ENCODE results near the gene PDCD11.

Gene PDCD11

DNA sequence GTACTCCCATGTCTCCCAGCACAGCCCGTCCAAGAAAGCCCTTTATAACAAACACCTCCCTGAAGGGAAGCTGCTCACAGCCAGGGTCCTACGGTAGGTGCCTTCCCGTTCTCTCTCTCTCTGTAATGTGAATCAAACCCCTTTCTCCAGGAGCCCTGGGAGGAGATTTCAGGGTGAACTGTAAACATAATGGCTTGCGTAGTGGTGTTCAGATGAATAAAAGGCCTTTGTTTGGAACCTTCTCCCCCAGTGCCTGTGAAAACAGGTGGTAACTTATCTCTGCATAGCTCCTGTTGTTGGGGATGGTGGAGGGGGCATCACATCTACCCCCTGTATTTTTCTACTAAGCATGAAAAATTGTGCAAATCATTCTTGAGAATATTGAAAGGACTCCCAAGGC lies 43.4 kb downstream of the PDCD11 start:
- no peak for FAIRE-seq

DNA sequence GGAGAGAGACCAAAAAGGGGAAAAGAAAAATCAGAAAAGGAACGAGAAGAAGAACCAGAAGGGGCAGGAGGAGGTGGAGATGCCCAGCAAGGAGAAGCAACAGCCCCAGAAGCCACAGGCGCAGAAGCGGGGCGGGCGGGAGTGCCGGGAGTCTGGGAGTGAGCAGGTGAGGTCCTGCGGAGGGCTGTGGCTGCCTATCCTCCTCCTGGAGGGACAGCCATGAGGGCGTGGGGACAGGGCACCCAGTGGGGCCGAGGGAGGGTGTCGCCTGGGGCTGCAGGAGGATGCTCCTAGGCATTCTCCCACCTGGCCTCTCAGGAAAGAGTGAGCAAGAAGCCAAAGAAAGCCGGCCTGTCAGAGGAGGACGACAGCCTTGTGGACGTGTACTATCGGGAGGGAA lies 44.0 kb downstream of the PDCD11 start:
- DNase-seq (ENCODE audit: insufficient read length, low spot score) (no peak), FAIRE-seq (no peak)
- TF ChIP-seq, protein P1, sequence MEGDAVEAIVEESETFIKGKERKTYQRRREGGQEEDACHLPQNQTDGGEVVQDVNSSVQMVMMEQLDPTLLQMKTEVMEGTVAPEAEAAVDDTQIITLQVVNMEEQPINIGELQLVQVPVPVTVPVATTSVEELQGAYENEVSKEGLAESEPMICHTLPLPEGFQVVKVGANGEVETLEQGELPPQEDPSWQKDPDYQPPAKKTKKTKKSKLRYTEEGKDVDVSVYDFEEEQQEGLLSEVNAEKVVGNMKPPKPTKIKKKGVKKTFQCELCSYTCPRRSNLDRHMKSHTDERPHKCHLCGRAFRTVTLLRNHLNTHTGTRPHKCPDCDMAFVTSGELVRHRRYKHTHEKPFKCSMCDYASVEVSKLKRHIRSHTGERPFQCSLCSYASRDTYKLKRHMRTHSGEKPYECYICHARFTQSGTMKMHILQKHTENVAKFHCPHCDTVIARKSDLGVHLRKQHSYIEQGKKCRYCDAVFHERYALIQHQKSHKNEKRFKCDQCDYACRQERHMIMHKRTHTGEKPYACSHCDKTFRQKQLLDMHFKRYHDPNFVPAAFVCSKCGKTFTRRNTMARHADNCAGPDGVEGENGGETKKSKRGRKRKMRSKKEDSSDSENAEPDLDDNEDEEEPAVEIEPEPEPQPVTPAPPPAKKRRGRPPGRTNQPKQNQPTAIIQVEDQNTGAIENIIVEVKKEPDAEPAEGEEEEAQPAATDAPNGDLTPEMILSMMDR (IDR thresholded peaks at IDR 0.05; ENCODE audit: insufficient read depth, missing control alignments): no peak

More for the DNA sequence above, 43.4 kb downstream of the PDCD11 start:
- TF ChIP-seq, protein P1 (IDR thresholded peaks at IDR 0.05; ENCODE audit: insufficient read depth, missing control alignments): no peak
- no peak for DNase-seq (ENCODE audit: insufficient read length, low spot score)

DNA sequence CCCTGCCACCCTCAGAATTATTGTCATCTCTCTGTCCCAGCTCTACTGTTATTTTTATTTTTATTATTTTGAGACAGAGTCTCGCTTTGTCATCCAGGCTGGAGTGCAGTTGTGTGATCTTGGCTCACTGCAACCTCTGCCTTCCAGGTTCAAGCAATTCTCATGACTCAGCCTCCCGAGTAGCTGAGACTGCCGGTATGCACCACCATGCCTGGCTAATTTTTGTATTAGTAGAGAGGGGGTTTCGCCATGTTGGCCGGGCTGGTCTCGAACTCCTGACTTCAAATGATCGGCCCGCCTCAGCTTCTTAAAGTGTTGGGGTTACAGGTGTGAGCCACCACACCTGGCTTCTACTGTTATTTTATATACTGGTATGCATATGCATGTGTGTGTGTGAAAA lies 44.8 kb downstream of the PDCD11 start:
- TF ChIP-seq, protein P1 (IDR thresholded peaks at IDR 0.05; ENCODE audit: insufficient read depth, missing control alignments): no peak
- DNase-seq (ENCODE audit: insufficient read length, low spot score) (no peak), FAIRE-seq (no peak)

DNA sequence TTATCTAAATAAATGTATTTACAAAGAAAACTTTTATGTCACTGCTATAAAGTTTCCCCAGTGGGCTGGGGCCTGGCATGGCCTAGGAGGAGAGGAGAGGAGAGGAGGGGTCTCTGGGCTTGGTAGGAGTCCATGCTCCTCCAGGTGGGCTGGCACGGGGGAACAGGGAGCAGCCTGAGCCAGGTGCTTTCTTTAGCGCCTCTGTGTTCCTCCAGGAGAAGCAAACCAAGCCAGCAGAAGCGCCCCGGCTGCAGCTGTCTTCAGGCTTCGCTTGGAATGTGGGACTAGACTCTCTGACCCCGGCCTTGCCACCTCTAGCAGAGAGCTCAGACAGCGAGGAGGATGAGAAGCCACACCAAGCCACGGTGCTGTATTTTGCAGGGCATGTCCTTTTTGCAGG lies 45.2 kb downstream of the PDCD11 start:
- TF ChIP-seq, protein P1 (IDR thresholded peaks at IDR 0.05; ENCODE audit: insufficient read depth, missing control alignments): no peak
- FAIRE-seq (no peak), DNase-seq (ENCODE audit: insufficient read length, low spot score) (no peak)

DNA sequence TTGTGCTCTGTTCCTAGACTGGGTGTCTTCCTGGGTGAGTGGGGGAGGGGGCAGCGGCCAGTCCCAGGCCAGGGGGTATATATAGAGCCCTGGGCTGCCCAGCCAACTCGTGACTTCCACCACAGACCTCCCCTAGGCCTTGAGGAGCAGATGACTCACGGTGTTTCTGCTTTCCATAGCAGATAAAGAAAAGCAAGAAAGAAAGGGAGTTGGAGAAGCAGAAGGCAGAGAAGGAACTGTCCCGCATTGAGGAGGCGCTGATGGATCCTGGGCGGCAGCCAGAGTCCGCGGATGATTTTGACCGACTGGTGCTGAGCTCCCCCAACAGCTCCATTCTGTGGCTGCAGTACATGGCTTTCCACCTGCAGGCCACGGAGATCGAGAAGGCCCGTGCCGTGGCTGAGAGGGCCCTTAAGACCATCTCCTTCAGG lies 45.6 kb downstream of the PDCD11 start:
- no peak for FAIRE-seq
- no peak for DNase-seq (ENCODE audit: insufficient read length, low spot score)
- TF ChIP-seq, protein P1 (IDR thresholded peaks at IDR 0.05; ENCODE audit: insufficient read depth, missing control alignments): no peak

DNA sequence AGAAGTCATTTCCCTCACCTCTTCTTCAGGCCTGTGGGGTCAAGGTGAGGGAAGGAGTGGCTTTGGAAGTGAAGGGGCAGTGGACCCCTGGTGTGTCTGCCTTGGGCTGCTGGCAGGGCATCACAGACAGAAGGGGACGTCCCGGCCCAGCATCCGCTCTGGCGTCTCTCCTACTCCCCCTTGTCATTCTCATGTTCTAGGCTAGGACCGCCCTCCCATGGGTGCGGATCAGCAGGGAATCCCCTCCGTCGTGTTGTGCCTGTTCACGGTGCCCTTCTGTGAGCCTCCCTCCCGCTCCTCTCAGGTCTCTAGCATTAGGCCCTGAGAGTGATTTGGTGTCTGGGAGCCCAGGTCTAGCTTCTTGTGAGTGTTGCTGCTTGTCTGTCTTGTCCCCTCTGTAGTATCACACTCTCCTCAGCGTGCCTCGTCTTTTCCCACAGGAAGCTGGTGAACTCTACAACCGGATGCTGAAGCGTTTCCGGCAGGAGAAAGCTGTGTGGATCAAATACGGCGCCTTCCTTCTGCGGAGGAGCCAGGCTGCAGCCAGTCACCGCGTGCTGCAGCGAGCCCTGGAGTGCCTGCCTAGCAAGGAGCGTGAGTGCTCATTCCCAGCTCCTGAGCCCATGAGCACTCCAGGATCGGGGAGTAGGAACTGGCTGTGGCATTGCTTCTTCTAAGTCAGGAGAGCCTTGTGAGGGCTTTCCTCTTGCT lies 47.2 kb downstream of the PDCD11 start:
- no peak for DNase-seq (ENCODE audit: insufficient read length, low spot score)
- TF ChIP-seq, protein P1 (IDR thresholded peaks at IDR 0.05; ENCODE audit: insufficient read depth, missing control alignments): no peak
- no peak for FAIRE-seq

DNA sequence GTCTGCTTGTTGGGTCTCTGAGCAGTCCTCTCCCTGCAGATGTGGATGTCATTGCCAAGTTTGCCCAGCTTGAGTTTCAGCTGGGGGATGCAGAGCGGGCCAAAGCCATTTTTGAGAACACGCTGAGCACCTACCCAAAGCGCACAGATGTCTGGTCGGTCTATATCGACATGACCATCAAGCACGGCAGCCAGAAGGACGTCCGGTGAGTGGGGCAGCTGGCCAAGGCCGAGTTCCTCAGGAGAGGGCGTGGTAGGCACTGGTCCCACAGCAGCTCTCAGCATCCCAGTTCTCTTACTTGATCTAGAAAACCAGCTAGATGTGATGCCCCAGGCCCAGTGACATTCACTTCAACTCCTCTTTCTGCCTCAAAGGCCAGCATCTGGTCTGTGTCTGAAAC lies 48.1 kb downstream of the PDCD11 start:
- DNase-seq (ENCODE audit: insufficient read length, low spot score) (no peak), FAIRE-seq (no peak)
- TF ChIP-seq, protein P1 (IDR thresholded peaks at IDR 0.05; ENCODE audit: insufficient read depth, missing control alignments): no peak

All from D721Med (cell line).